GM21717 (cell line): ENCODE results near the gene ATP2A2.

Source experiments
- ATAC-seq: cut with Tn5 transposase; IDR thresholded peaks from one replicate; pipeline ENCODE4 v1.9.1; 2021; ENCODE audit warnings: mild to moderate bottlenecking, moderate library complexity; ENCODE audit not compliant: unreplicated experiment

The ATP2A2 gene

DNA sequence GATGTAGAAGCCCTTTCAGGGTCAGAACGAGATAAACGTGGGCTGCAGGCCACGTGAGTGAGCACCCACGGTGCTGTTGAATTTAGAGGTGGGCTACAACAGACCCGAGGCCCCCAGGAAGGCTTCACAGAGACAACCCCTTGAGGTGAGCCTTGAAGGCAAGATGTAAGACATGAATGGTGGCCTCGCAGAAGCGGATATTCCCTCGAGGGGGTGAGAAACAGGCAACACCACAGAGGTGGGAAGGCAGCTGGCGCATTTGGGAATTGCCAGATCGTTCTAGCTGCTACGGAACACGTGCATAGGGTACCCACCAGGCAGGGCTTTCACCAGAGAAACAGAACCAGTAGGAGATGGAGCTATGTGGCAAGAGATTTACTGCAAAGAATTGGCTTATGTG, 22.6 kb upstream of the ATP2A2 start:
- no peak for ATAC-seq

DNA sequence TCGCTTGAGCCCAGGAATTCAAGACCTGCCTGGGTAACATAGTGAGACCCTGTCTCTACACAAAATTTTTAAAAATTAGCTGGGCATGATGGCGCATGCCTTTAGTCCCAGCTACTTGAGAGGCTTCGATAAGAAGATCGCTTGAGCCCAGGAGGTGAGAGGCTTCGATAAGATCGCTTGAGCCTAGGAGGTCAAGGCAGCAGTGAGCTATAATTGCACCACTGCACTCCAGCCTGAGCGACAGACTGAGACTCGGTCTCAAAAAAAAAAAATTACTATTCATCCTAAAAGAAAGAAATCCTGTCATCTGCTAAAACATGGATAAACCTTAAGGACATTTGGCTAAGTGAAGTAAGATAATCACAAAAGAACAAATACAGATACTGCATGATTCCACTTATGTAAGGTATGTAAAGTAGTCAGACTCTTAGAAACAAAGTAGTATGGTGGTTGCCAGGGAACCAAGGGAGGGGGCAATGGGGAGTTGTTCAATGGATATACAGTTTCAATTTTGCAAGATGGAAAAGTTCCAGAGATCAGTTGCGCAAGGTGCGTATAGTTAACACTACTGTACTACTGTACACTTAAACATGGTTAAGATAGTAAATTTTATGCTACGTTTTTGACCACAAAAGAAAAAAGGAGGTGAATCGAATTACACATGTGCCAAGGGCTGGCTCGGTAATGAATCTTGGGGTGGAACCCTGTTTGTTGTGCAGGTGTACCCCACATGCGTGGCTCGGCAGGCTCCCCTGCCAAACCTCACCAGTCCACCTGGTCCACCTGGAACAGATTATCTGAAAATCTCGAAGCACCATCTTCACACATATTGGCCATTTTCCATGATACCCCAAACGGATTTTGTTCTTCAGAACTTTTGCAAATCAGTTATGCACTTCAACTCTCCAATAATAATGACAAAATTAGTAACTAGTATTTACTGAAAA, 18.3 kb upstream of the ATP2A2 start:
- no peak for ATAC-seq

DNA sequence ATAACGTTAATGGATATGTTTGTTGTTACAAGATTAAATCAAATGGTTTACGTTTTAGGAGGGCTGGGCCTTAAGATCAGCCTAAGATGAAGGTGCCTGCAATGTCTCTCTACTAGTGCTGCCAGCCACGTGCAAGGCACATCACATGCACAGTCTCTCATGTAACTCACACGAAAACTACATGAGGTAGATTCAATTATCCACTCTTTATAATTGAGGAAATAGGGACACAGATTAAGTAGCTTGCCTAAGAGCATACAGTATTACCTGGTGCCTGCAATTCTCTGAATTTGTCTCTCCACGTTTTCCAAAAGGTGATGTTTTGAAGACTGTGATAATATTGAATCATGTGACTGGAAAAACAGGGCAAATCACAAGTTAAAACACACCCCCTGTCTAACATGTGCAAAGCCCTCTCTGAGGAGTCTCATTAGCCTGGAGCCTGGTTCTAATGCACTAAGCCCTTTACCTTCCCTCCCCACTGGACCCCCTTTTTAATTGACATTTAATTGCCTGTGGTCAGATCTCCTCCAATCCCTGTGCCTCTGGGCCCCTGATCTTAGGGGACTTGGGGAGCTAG, 14.6 kb upstream of the ATP2A2 start:
- ATAC-seq: no peak

DNA sequence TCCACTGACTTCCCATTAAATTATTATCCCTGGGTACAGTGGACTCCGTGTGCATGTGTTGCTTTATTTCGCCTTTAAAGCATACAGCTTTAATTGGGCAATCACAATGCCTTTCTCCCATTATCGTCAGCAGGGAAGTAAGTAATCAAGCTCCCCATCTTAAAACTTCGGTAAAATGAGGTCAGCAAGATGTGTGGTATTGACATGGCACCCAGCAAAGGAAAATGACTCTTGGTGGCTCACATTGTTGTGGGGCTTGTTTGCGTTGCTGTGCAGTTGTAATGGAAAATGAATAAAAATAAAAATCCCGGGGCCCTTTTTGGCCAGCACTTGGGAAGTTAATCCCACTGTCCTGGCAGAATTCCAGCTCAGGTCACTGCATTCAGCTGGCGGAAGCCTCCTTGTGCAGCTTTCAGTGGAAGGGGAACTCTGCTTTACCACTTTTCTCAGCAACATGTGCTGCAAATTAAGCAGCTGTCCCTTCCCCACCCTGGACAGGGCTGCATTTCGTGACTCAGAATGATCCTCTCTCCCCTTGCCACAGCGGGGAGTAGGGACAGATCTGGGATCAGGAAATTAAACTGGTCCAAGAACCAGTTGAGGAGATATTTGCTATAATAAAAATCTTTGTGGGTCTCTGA, 13.9 kb upstream of the ATP2A2 start:
- no peak for ATAC-seq

DNA sequence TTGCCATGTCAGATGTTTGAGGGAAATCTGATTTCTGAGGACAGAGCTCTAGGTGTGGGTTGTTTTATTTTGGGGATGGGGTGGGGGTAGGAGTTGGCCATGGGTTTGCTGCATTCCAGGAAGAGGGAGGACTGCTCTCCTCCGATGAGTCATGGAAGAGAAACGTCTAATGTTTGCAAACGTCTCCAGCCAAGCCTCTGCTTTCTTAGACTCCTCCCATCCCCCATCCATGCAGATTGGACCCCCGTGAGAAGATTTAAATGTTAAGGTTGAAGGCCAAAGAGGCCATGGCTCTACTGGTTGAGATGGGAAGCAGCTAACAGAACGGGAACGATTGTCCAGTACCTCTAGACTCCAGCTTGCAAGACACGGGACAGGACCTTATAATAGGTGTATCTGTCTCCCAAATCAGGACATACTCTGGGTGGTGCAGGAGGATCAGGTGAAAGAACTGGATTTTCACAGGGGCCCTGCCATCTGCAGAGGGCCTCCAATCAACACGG, 11.4 kb upstream of the ATP2A2 start:
- ATAC-seq: no peak

DNA sequence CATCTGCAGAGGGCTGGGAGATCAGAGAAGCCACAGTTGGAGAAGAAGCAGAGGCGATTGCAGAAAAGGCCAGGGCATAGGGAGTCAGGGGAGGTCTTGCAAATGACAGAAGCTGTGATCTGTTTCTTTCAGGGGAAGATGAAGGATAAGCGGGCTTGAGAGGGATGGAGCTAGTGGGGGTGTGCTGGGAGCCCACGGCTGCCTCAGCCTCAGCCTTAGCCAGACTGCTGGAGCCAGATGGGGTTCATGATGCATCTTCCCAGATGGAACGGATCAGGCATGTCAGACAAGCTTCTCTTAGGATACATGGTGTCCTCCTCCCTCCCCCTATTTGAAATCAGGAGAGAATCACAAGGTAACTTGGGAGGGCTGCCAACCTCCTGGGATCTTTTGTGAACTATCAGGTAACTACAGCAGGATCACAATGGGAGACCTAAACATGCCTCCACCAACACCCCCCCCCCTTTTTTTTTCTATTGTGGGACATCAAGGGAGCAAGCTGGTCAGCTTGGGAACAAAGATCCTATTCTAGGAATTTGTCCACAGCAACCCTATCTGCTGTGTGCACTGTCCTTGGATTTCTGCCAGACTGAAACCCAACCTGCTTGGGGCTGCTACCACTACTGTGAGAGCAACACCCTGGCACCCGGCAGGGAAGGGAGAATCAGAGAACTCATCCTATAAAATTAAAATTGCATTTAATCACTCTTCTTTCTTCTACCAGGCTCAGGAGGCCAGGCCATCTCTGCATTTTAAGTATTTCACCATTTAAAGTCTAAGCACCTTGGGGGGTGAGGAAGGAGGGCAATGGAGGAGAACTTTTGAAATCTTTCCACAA, 10.7 kb upstream of the ATP2A2 start:
- ATAC-seq: no peak

DNA sequence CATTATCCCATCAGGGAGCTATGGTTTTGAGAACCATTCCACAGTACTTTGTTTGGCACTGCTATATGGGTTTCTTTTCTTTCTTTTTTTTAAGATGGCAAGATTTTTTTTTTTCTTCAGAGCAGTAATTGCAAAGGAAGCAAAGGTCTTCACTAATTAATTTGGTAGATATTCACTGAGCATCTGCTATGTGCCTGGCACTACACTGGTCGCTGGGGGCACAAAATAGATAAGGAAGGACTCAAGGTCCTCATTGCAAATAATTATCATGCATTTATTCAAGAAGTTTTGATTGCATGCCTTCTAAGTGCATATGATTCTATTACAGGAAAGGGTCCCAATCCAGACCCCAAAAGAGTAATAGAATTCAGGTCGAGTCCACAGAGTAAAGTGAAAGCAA, 10.0 kb upstream of the ATP2A2 start:
- ATAC-seq: no peak

DNA sequence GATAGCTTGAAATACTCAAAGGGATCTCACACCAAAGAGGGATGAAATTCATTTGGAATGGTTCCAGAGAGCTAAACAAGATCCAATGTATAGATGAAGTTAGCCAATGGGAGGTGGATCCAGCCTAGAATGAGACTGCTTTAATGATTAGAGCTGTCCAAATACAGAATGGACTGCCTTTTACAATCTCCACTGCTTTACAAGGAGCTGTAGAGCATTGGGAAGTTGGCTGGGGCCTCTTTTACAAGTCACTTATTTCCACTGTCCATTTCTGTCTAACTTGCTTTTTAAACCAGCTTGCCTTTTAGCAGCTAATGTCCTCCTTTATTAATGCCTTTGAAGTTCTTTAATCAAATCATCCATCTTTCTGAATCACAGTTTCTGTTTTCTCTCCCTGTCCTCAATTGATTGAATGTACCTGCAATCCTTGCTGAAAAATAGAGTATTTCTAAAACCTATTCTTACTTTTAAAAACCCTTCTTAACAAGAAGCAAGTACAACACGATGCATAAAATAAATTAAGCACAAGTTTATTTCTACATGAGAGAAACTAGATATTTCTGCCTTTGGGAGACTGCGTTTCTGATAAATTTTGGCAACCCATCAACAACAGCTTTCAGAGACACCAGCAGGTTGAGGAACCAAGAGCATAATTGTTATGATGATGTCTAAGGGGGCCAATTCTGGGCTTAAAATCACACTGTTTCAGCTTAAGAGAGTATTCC, 3.4 kb upstream of the ATP2A2 start:
- ATAC-seq: no peak

DNA sequence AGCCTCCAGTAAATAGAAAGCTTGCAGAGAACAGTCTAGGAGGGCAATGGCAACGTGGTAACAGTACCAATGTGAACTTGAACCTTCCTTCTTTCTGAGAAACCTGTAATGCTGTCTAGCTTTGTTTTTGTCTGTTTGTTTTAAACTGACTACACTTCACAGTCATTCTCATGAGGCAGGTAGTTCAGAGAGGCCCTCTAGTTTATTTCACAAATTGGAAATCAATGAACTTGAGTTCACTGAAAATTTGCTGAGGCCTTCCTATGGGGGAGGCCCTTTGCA, 2.9 kb upstream of the ATP2A2 start:
- no peak for ATAC-seq

DNA sequence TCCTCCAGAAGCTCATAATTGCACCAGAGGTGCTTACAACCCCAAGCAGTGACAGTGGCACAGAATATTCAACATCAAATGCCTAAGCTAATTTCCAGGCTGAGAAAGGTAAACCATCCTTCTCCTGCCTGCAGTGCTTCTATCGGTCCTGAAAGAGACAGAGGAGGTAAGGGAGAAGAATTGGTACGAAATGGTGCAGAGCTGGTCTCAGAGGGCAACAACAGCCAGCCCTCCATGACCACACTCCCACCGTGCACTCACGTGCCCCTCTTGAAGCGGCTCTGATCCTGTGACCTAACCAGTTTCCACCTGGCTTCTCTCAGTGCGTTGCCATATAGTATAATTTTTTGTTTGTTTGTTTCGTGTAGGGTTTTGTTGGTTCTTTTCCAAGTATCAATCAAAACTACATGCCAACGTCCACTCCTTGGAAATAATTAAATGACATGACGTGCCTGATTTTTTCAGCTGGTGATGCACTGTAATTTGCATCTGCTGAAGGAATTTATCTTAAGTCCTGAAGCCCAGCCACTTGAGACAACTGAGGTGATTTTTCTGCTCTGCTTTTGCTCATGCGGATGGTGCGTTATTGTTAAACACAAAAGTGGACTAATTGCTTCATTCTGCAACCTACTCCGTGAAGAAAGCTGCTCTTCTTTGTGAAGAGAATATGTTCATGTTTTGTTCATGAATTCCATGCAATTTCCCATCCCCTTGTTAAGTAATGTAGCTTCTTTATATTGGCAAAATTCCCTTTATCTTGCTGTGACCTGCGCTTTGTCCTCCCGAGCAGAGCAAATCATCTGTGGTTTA, 1.3 kb upstream of the ATP2A2 start:
- ATAC-seq: no peak

DNA sequence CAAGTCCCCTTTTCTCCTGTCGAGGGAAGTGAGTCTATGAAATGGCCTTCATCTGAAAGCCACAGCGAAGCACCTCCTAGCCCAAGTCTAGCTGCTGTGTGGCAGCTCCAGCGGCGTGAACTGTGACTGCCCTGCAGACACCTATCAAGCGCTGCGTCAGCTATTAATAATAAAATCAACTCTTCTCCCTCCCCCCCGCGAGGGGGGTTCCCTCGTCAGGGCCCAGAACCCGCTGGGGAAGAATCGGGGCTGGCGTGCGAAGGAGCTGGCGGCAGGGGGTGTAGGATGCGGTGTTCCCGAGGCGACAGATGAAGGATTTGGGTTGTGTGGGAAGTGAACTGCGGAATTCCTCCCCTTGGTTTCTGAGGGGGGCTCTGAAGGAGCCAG, 662 bp upstream of the ATP2A2 start:
- peak; percentile 14 for ATAC-seq

DNA sequence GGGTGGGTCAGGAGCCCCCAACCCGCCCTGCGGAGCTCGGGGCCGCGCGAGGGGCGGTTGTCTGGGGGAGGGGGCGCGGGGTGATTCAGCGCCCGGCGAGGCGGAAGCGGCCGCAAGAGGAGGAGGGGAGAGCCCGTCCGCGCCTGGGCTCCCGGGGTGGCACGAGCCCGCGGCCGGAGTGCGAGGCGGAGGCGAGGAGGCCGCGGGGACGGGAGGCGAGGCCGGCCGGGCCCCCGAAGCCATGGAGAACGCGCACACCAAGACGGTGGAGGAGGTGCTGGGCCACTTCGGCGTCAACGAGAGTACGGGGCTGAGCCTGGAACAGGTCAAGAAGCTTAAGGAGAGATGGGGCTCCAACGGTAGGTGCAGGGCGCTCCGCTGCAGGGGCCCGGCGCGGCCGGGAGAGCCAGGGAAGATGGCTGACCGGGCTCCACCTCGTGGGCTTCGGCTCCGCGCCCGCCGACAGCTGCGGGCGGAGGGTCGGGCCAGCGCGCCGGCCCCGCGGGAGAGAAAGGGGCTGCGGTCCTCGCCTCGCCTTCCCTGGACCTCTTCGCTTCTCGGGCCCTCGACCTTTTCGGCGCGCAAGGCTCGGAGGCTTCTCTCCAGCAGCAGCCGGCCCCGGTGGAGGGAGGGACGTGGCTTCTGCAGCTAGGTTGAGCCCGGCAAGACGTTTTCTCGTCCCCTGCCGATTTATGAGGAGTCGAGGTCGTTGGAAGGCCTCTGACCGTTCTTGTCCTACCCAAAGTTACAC, 677 bp downstream of the ATP2A2 start:
- ATAC-seq: peak; percentile 38

DNA sequence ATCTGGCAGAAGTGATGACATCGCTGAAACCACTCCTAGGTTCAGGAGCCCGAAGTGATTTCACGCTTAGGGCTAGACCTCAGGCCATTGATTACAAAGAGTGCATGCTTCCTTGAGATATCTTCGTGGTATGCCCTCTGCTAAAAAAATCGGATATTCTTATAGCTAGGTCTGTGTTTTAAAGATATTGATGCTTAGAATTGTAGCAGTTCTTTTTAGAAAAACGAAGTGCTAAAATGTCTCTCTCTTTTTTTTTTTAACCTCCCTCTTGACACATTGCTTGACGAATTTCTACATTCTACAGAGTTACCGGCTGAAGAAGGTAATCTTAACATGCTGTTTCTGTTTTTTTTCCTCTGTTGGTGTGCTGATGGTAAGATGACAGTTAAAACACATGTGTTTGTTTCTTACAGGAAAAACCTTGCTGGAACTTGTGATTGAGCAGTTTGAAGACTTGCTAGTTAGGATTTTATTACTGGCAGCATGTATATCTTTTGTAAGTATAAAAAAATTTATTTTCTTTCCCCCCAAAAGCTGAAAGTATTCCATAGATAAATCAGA, 1.3 kb downstream of the ATP2A2 start:
- no peak for ATAC-seq

DNA sequence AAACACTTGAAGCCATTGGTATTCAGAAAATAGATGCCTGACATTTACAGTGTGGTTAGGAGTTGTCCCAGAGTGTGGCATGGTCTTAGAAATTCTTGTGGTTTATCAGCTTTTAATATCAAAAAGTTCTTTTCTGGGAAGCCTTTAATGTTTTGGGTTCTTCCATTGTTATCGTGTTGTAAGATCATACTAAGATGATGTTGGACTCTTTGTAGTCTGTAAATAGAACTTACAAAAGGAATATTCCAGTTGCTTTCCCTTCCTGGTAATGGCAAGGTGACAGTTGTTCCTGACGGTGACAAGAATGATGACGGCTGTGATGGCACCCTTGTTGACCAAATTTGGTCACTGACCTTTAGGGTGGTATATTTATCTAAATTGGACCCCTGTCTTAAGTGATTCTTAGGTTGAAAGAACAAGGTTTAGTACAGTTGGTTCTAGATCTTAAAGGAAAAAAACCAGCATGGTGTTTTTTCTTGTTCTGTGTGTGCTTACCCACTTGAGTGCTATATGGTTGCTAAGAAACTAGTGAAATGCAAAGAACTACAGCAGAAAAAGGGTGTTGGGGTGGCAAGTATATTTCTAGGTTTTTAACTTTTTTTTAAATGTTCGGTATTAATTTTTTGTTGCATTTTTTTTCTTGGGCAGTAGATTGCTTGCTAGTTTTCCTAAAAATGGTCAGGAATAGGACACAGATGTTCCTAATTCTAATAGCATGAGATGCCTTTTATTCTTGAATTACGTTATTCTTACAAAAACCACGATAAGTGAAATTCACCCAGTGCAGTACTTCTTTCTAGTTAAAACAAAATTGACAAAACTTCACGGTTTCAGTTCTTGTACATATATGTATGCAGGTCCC, 2.1 kb downstream of the ATP2A2 start:
- ATAC-seq: no peak

DNA sequence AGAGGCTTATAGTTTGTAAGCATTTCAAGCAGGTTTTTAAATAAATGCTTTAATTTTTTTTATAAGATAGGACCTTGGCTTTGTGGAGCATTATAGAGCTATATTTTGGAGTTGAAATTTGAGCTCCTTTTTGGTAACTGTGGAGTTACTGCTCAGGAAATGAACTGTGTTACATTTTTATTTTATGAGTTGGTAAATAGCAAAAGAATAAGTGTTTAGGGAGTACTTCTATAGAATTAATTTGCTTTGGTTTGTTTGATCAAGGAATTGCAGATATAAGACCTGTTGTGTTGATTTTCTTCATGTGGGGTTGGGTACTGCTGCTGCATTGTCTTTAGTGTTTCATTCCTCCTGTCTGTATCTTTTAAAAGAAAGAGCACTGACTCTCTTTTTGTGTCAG, 3.5 kb downstream of the ATP2A2 start:
- ATAC-seq: no peak

DNA sequence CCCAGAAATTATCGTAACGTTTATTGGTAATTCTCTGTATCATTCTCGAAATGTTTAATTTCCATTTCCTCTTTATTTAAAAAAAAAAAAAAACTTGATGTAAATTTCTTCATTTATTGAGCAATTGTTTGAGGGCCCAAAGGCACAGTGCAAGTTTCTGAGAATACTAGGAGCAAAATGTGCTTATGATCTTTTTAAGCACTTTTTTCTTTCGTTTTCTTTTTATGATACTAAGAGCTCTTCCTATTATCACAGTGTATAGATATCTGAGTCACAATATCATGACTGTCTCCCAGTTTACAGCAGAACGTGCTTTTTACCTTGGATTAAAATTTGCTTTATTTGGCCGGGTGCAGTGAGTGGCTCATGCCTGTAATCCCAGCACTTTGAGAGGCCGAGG, 5.6 kb downstream of the ATP2A2 start:
- no peak for ATAC-seq

DNA sequence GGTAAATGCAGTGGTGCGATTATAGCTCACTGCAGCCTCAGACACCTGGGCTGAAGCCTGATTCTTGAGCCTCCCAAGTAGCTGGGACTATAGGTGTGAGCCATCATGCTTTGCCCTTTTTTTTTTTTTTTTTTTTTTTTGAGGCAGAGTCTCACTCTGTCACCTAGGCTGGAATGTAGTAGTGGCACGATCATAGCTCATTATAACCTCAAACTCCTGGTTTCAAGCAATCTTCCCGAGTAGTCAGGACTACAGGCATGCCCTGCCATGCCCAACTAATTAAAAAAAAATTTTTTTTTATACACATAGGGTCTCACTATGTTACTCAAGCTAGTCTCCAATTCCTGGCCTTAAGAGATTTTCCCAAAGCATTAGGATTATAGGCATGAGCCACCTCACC, 6.9 kb downstream of the ATP2A2 start:
- no peak for ATAC-seq
